ENCODE measurements around the gene PHC3.

Gene PHC3

GRCh38 chr3:170092907-170093306 is 88.6 kb downstream of the PHC3 start:
- Histone ChIP-seq H4K20me1 (ENCODE audit: insufficient read depth) (no peaks in the 10 kb centered on the region), H2AFZ (ENCODE audit: low read depth) (no peak overlapping the region), H3K36me3 (ENCODE audit: insufficient read depth) (peaks cover 10% of the 10 kb centered on the region; the same call in 1 of the 2 replicates), H3K4me2 (no peak overlapping the region), H3K27me3 (ENCODE audit: insufficient read depth, low read depth) (no peaks in the 10 kb centered on the region), H3K4me3 (IDR thresholded peaks at IDR 0.05; ENCODE audit: insufficient read depth, low read depth, low read length) (no peak overlapping the region), H3K4me1 (ENCODE audit: low read depth, poor library complexity, severe bottlenecking) (no peaks in the 10 kb centered on the region), H3K9ac (no peak overlapping the region), H3K27ac (no peak overlapping the region), H3K79me2 (ENCODE audit: insufficient read depth, low read depth) (no peaks in the 10 kb centered on the region)
- TF ChIP-seq CTCF (conservative IDR thresholded peaks at IDR 0.05; ENCODE audit: low read depth, low read length), result no peak

- peaks cover 6% of the 10 kb centered on the region; the same call in 1 of the 2 replicates for H3K36me3 ChIP-seq (ENCODE audit: insufficient read depth)
- H3K4me1 ChIP-seq (ENCODE audit: low read depth, poor library complexity, severe bottlenecking), result no peaks in the 10 kb centered on the region
Measured at GRCh38 chr3:170090601-170090981, 90.9 kb downstream of the PHC3 start.

GRCh38 chr3:170089862-170090600 is 91.5 kb downstream of the PHC3 start:
- Histone ChIP-seq H3K79me2 (ENCODE audit: insufficient read depth, low read depth) (no peaks in the 10 kb centered on the region), H3K4me1 (ENCODE audit: low read depth, poor library complexity, severe bottlenecking) (no peaks in the 10 kb centered on the region), H3K27me3 (ENCODE audit: insufficient read depth, low read depth) (no peaks in the 10 kb centered on the region), H3K27ac (no peak overlapping the region), H3K9ac (no peak overlapping the region), H2AFZ (ENCODE audit: low read depth) (no peak overlapping the region), H3K4me3 (IDR thresholded peaks at IDR 0.05; ENCODE audit: insufficient read depth, low read depth, low read length) (no peak overlapping the region), H4K20me1 (ENCODE audit: insufficient read depth) (no peaks in the 10 kb centered on the region), H3K36me3 (ENCODE audit: insufficient read depth) (peaks cover 6% of the 10 kb centered on the region; the same call in 1 of the 2 replicates), H3K4me2 (no peak overlapping the region)
- TF ChIP-seq CTCF (conservative IDR thresholded peaks at IDR 0.05; ENCODE audit: low read depth, low read length), result no peak

More at GRCh38 chr3:170090601-170090981, 90.9 kb downstream of the PHC3 start:
- Histone ChIP-seq H3K4me3 (IDR thresholded peaks at IDR 0.05; ENCODE audit: insufficient read depth, low read depth, low read length) (no peak overlapping the region), H3K4me2 (no peak overlapping the region), H2AFZ (ENCODE audit: low read depth) (no peak overlapping the region), H3K79me2 (ENCODE audit: insufficient read depth, low read depth) (no peaks in the 10 kb centered on the region), H4K20me1 (ENCODE audit: insufficient read depth) (no peaks in the 10 kb centered on the region), H3K9ac (no peak overlapping the region), H3K27me3 (ENCODE audit: insufficient read depth, low read depth) (no peaks in the 10 kb centered on the region), H3K27ac (no peak overlapping the region)
- TF ChIP-seq CTCF (conservative IDR thresholded peaks at IDR 0.05; ENCODE audit: low read depth, low read length), result no peak

GRCh38 chr3:170085396-170085795 is 96.1 kb downstream of the PHC3 start:
- no peak for TF ChIP-seq CTCF (conservative IDR thresholded peaks at IDR 0.05; ENCODE audit: low read depth, low read length)
- Histone ChIP-seq H4K20me1 (ENCODE audit: insufficient read depth) (no peaks in the 10 kb centered on the region), H2AFZ (ENCODE audit: low read depth) (no peak overlapping the region), H3K4me1 (ENCODE audit: low read depth, poor library complexity, severe bottlenecking) (no peaks in the 10 kb centered on the region), H3K9ac (no peak overlapping the region), H3K4me3 (IDR thresholded peaks at IDR 0.05; ENCODE audit: insufficient read depth, low read depth, low read length) (no peak overlapping the region), H3K4me2 (no peak overlapping the region), H3K79me2 (ENCODE audit: insufficient read depth, low read depth) (no peaks in the 10 kb centered on the region), H3K36me3 (ENCODE audit: insufficient read depth) (no peaks in the 10 kb centered on the region; the same call in 1 of the 2 replicates), H3K27me3 (ENCODE audit: insufficient read depth, low read depth) (no peaks in the 10 kb centered on the region), H3K27ac (no peak overlapping the region)

Measured in KMS-11 (cell line).